HepG2 (cell line): ENCODE data around the gene MRPL27. TPM values are rescaled to one million over a fixed set of nuclear protein-coding genes. Genes with fewer than 3 reads are reported as not detected.

ENCODE experiments used
- CBX2 ChIP-seq, 2 experiments: fragments of 200-600 bp in 1 of 2; sonication (generic); formaldehyde crosslinking in 1 of 2; IDR thresholded peaks; 2 replicates each; pipeline versions ENCODE4 v1.7.0 to v1.8.1; 2018 to 2022; ENCODE audit warnings: low read depth in 2 of 2, low read length in 1 of 2, mild to moderate bottlenecking in 1 of 2, missing genetic modification reagents in 1 of 2
- EZH2 ChIP-seq: conservative IDR thresholded peaks from 2 replicates; pipeline ENCODE4 v1.6.1; 2012; ENCODE audit warnings: mild to moderate bottlenecking, low read depth, low read length, moderate library complexity
- FLYWCH1 ChIP-seq: sonication (generic); formaldehyde crosslinking; IDR thresholded peaks from 2 replicates; pipeline ENCODE4 v1.8.1; 2023; ENCODE audit warnings: mild to moderate bottlenecking, missing genetic modification reagents
- HDAC2 ChIP-seq: sonication (generic); formaldehyde crosslinking; IDR thresholded peaks from 2 replicates; pipeline ENCODE4 v1.4.0; 2020; ENCODE audit warnings: missing genetic modification reagents
- IRX3 ChIP-seq: sonication (generic); formaldehyde crosslinking; IDR thresholded peaks from 2 replicates; pipeline ENCODE4 v1.8.1; 2023; ENCODE audit warnings: mild to moderate bottlenecking, low read depth, missing genetic modification reagents, borderline replicate concordance
- KAT7 ChIP-seq: IDR thresholded peaks from 2 replicates; pipeline ENCODE4 v1.6.1; 2018; ENCODE audit warnings: borderline replicate concordance, missing compliant biosample characterization
- MTA1 ChIP-seq: sonication (generic); formaldehyde crosslinking; IDR thresholded peaks from 2 replicates; pipeline ENCODE4 v1.4.0; 2020; ENCODE audit warnings: missing genetic modification reagents, mild to moderate bottlenecking, borderline replicate concordance
- NFYB ChIP-seq: sonication (generic); formaldehyde crosslinking; IDR thresholded peaks from 2 replicates; pipeline ENCODE4 v1.4.0; 2020; ENCODE audit warnings: missing genetic modification reagents
- REXO4 ChIP-seq: sonication (generic); formaldehyde crosslinking; IDR thresholded peaks from 2 replicates; pipeline ENCODE4 v1.8.0; 2022; ENCODE audit warnings: missing genetic modification reagents, mild to moderate bottlenecking, borderline replicate concordance
- RXRB ChIP-seq: IDR thresholded peaks from 2 replicates; pipeline ENCODE4 v1.6.1; 2016; ENCODE audit warnings: borderline replicate concordance, missing genetic modification reagents, missing compliant biosample characterization
- TRIM24 ChIP-seq: sonication (generic); formaldehyde crosslinking; IDR thresholded peaks from 2 replicates; pipeline ENCODE4 v1.8.0; 2022; ENCODE audit warnings: mild to moderate bottlenecking, missing genetic modification reagents
- YY1 ChIP-seq: IDR thresholded peaks from 2 replicates; pipeline ENCODE4 v1.6.1; 2011; ENCODE audit warnings: low read length, low read depth, moderate library complexity, mild to moderate bottlenecking; ENCODE audit not compliant: insufficient read depth, insufficient replicate concordance
- ZEB1 ChIP-seq: IDR thresholded peaks from 2 replicates; pipeline ENCODE4 v1.6.1; 2012; ENCODE audit warnings: mild to moderate bottlenecking, low read depth, inconsistent platforms; ENCODE audit not compliant: insufficient replicate concordance
- ZNF17 ChIP-seq: sonication (generic); formaldehyde crosslinking; IDR thresholded peaks from 2 replicates; pipeline ENCODE4 v1.5.0; 2020; ENCODE audit warnings: mild to moderate bottlenecking, missing genetic modification reagents
- ZNF34 ChIP-seq: sonication (generic); formaldehyde crosslinking; IDR thresholded peaks from 2 replicates; pipeline ENCODE4 v1.4.0; 2020; ENCODE audit warnings: mild to moderate bottlenecking, missing genetic modification reagents, borderline replicate concordance
- ZSCAN31 ChIP-seq: sonication (generic); formaldehyde crosslinking; IDR thresholded peaks from 2 replicates; pipeline ENCODE4 v1.5.0; 2020; ENCODE audit warnings: low read depth, mild to moderate bottlenecking, missing genetic modification reagents
- polyA plus RNA-seq, 8 experiments: library from polyadenylated mRNA; depleted of rRNA in 3 of 8; stranded (reverse) in 7 of 8; unstranded in 1 of 8; fragments of >200 nt; fragmentation: Illumina TruSeq in 4 of 8; extraction: Trizol in 4 of 8; gene quantifications; 2 replicates each; pipeline versions ENCODE4 v1.2.1 to v1.2.3, GENCODE V29; 2011 to 2016; ENCODE audit warnings: low read depth in 4 of 8, missing spikeins in 1 of 8, mixed read lengths in 1 of 8; ENCODE audit not compliant: insufficient read depth in 1 of 8
- total RNA-seq, 5 experiments: library from RNA; depleted of rRNA; stranded (reverse); fragments of >200 nt; fragmentation: Illumina TruSeq; extraction: Trizol; gene quantifications; 2 replicates each; pipeline ENCODE4 v1.2.3, GENCODE V29; 2016; ENCODE audit warnings: low read depth in 1 of 5
- TF ChIP-seq, protein P1 (sequence below): sonication (generic); formaldehyde crosslinking; IDR thresholded peaks from 2 replicates; pipeline ENCODE4 v1.5.0; 2020; ENCODE audit warnings: mild to moderate bottlenecking, low read depth, missing genetic modification reagents, borderline replicate concordance
- TF ChIP-seq, protein P2 (sequence below): sonication (generic); formaldehyde crosslinking; IDR thresholded peaks from 2 replicates; pipeline ENCODE4 v1.4.0; 2020; ENCODE audit warnings: missing genetic modification reagents
- TF ChIP-seq, protein P3 (sequence below): sonication (generic); formaldehyde crosslinking; IDR thresholded peaks from 2 replicates; pipeline ENCODE4 v1.4.0; 2020; ENCODE audit warnings: missing genetic modification reagents; ENCODE audit errors: not compliant biosample characterization
- TF ChIP-seq, protein P4 (sequence below): sonication (generic); formaldehyde crosslinking; IDR thresholded peaks from 2 replicates; pipeline ENCODE4 v1.4.0; 2020; ENCODE audit warnings: missing genetic modification reagents
- TF ChIP-seq, protein P5 (sequence below): sonication (generic); formaldehyde crosslinking; IDR thresholded peaks from 2 replicates; pipeline ENCODE4 v1.4.0; 2020; ENCODE audit warnings: mild to moderate bottlenecking, missing genetic modification reagents, borderline replicate concordance

The MRPL27 gene
- total and polyA plus RNA-seq, 2 of the 13 experiments (the other 11 are each of a cell fraction or from before 2014, with no cell fraction given): 137 to 217 TPM

DNA sequence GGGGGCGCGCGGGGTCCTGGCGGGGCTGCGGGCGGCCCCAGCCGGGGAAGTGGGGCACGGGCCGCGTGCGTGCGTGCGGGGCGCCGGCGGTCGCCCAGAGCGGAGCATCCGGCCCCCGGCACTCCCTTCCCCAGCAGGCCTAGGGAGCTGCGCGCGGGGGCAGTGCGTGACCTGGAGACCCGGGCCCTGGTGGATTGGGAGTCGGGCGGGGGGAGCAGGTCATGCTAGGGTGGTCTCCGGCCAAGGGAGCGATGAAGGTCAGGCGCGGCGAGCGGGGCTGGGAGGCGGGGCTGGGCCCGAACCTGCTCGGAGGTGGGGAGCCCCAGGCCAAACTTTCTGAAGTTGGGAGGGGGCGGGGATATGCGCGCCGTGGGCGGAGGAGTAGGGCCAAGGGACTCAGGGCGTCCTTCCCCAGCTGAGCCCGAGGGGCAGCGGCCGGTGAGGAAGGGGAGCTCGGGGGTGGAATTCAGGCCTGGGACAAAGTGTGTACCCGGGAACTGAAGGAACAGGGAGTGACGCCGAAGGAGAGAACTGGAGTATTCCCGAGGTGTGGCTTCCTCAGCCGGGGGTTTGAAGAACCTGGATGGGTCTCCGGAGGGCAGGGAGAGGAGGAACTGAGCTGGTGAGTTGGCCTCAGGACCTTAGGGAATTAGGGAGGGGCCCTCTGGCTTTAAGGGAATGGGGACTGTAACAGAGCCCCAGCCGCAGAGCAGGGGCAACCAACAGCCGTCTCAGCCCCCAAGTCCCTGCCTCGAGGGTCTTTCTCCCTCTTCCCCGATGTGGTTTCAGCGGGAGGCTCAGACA, 26.5 kb downstream of the MRPL27 start (continued):
- TF ChIP-seq, protein P1, sequence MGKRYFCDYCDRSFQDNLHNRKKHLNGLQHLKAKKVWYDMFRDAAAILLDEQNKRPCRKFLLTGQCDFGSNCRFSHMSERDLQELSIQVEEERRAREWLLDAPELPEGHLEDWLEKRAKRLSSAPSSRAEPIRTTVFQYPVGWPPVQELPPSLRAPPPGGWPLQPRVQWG (CRISPR knock-in tag): no peak
- TF ChIP-seq ZEB1 (no peak), CBX2 (IDR thresholded peaks at IDR 0.05; ENCODE audit: low read depth, low read length) (no peak), CBX2 (CRISPR knock-in tag; IDR thresholded peaks at IDR 0.05; ENCODE audit: low read depth) (no peak), ZSCAN31 (CRISPR knock-in tag) (no peak), MTA1 (CRISPR knock-in tag) (peak; percentile 71; the same call in 1 of the 2 replicates), IRX3 (no peak), FLYWCH1 (CRISPR knock-in tag) (no peak), ZNF17 (CRISPR knock-in tag) (no peak), TRIM24 (no peak), EZH2 (no peak), NFYB (CRISPR knock-in tag) (no peak), RXRB (CRISPR knock-in tag) (no peak), KAT7 (CRISPR knock-in tag) (no peak), ZNF34 (CRISPR knock-in tag) (no peak), REXO4 (CRISPR knock-in tag) (no peak), HDAC2 (CRISPR knock-in tag) (no peak), YY1 (no peak)
- TF ChIP-seq, protein P2, sequence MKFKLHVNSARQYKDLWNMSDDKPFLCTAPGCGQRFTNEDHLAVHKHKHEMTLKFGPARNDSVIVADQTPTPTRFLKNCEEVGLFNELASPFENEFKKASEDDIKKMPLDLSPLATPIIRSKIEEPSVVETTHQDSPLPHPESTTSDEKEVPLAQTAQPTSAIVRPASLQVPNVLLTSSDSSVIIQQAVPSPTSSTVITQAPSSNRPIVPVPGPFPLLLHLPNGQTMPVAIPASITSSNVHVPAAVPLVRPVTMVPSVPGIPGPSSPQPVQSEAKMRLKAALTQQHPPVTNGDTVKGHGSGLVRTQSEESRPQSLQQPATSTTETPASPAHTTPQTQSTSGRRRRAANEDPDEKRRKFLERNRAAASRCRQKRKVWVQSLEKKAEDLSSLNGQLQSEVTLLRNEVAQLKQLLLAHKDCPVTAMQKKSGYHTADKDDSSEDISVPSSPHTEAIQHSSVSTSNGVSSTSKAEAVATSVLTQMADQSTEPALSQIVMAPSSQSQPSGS: no peak
- TF ChIP-seq, protein P3, sequence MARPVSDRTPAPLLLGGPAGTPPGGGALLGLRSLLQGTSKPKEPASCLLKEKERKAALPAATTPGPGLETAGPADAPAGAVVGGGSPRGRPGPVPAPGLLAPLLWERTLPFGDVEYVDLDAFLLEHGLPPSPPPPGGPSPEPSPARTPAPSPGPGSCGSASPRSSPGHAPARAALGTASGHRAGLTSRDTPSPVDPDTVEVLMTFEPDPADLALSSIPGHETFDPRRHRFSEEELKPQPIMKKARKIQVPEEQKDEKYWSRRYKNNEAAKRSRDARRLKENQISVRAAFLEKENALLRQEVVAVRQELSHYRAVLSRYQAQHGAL: no peak
- TF ChIP-seq, protein P4, sequence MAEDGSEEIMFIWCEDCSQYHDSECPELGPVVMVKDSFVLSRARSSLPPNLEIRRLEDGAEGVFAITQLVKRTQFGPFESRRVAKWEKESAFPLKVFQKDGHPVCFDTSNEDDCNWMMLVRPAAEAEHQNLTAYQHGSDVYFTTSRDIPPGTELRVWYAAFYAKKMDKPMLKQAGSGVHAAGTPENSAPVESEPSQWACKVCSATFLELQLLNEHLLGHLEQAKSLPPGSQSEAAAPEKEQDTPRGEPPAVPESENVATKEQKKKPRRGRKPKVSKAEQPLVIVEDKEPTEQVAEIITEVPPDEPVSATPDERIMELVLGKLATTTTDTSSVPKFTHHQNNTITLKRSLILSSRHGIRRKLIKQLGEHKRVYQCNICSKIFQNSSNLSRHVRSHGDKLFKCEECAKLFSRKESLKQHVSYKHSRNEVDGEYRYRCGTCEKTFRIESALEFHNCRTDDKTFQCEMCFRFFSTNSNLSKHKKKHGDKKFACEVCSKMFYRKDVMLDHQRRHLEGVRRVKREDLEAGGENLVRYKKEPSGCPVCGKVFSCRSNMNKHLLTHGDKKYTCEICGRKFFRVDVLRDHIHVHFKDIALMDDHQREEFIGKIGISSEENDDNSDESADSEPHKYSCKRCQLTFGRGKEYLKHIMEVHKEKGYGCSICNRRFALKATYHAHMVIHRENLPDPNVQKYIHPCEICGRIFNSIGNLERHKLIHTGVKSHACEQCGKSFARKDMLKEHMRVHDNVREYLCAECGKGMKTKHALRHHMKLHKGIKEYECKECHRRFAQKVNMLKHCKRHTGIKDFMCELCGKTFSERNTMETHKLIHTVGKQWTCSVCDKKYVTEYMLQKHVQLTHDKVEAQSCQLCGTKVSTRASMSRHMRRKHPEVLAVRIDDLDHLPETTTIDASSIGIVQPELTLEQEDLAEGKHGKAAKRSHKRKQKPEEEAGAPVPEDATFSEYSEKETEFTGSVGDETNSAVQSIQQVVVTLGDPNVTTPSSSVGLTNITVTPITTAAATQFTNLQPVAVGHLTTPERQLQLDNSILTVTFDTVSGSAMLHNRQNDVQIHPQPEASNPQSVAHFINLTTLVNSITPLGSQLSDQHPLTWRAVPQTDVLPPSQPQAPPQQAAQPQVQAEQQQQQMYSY (CRISPR knock-in tag): no peak
- TF ChIP-seq, protein P5, sequence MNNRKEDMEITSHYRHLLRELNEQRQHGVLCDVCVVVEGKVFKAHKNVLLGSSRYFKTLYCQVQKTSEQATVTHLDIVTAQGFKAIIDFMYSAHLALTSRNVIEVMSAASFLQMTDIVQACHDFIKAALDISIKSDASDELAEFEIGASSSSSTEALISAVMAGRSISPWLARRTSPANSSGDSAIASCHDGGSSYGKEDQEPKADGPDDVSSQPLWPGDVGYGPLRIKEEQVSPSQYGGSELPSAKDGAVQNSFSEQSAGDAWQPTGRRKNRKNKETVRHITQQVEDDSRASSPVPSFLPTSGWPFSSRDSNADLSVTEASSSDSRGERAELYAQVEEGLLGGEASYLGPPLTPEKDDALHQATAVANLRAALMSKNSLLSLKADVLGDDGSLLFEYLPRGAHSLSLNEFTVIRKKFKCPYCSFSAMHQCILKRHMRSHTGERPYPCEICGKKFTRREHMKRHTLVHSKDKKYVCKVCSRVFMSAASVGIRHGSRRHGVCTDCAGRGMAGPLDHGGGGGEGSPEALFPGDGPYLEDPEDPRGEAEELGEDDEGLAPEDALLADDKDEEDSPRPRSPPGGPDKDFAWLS (CRISPR knock-in tag): 0 out of 2 replicates have a peak, but pooled peaks have one; percentile 60
